ENCODE measurements around the gene HILPDA. TPM values are rescaled to one million over a fixed set of nuclear protein-coding genes. Genes with fewer than 3 reads are reported as not detected.

HILPDA gene
- total RNA-seq, 2 donors from 2014 or later: 3.8 to 9.1 TPM

DNA sequence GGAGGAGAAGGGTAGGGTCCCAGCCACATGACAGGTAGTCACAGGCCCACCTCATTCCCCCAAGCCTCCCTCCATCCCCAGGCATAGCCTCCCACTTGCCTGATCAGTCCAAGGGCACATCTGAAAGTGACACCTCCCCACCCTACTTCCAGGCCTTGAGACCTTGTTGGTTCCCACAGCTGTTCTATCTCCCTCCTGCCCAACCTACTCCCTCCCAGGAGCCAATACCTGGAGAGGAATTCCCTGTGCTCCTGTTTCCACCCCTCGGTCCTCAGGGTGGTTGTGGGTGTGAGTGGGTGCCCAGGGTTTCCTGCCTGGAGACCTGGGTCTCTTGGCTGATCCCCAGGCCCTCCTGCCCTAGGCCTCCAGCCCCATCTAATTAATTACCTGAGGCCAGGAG lies 34.3 kb upstream of the HILPDA start:
- H3K4me1 Mint-ChIP-seq (ENCODE audit: low read depth in 2 of 2): peaks cover 29% of the 10 kb centered on the region in 2 donors

DNA sequence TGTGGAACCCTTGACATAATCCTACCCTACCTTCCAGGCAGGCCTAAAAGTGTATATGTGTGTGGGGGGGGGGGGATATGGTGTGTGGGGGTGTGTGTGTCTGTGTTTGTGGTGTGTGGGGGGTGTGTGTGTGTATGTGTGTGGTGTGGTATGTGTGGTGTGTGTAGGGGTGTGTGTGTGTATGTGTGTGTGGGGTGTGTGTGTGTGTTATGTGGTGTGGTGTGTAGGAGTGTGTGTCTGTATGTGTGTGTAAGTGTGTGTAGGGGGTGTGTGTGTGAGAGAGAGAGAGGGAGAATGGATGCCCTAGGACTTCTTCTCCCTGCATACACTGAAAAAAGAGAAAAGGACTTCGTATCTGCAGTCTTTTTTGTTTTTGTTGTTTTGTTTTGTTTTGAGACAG lies 33.6 kb upstream of the HILPDA start:
- Mint-ChIP-seq H3K4me3 (peak overlapping the region; percentile 37), H3K27me3 (no peaks in the 10 kb centered on the region), H3K9me3 (no peaks in the 10 kb centered on the region), H3K27ac (peak overlapping the region in 1 of 2 donors; percentile 25), H3K4me1 (ENCODE audit: low read depth in 2 of 2) (peaks cover 29% of the 10 kb centered on the region in 2 donors), H3K36me3 (no peaks in the 10 kb centered on the region)
- no peak for DNase-seq (ENCODE audit: low spot score)
- no peak for ATAC-seq

More for the DNA sequence above, 34.3 kb upstream of the HILPDA start:
- Mint-ChIP-seq H3K36me3 (no peaks in the 10 kb centered on the region), H3K9me3 (no peaks in the 10 kb centered on the region), H3K27ac (no peak overlapping the region), H3K27me3 (no peaks in the 10 kb centered on the region), H3K4me3 (no peak overlapping the region)
- ATAC-seq (peak in 1 of 2 donors; percentile 25), DNase-seq (ENCODE audit: low spot score) (no peak)

GRCh38 chr7:128422842-128423241 lies 32.8 kb upstream of the HILPDA start:
- H3K4me3 Mint-ChIP-seq: peak overlapping the region; percentile 37
- H3K36me3 Mint-ChIP-seq: no peaks in the 10 kb centered on the region
- H3K27me3 Mint-ChIP-seq: peaks cover under 1 to 2% of the 10 kb centered on the region in 2 donors
- H3K4me1 Mint-ChIP-seq (ENCODE audit: low read depth in 2 of 2): peaks cover 29% of the 10 kb centered on the region in 2 donors
- ATAC-seq: peak; percentile 85
- DNase-seq (ENCODE audit: low spot score): no peak
- H3K27ac Mint-ChIP-seq: peak overlapping the region in 1 of 2 donors; percentile 25
- H3K9me3 Mint-ChIP-seq: no peaks in the 10 kb centered on the region

GRCh38 chr7:128424686-128425275 lies 30.9 kb upstream of the HILPDA start:
- H3K4me1 Mint-ChIP-seq (ENCODE audit: low read depth in 2 of 2): peaks cover 22 to 24% of the 10 kb centered on the region in 2 donors
- peaks cover 13 to 15% of the 10 kb centered on the region in 2 donors for H3K27me3 Mint-ChIP-seq
- ATAC-seq (no peak), DNase-seq (ENCODE audit: low spot score) (no peak)
- H3K9me3 Mint-ChIP-seq: no peaks in the 10 kb centered on the region
- H3K4me3 Mint-ChIP-seq: no peak overlapping the region
- no peaks in the 10 kb centered on the region for H3K36me3 Mint-ChIP-seq
- no peak overlapping the region for H3K27ac Mint-ChIP-seq

- Mint-ChIP-seq H3K4me1 (ENCODE audit: low read depth in 2 of 2) (peaks cover 21% of the 10 kb centered on the region in 2 donors), H3K4me3 (no peak overlapping the region), H3K9me3 (no peaks in the 10 kb centered on the region), H3K27ac (no peak overlapping the region), H3K36me3 (no peaks in the 10 kb centered on the region), H3K27me3 (peaks cover 17 to 19% of the 10 kb centered on the region in 2 donors)
- ATAC-seq (peak; percentile 56 to 66), DNase-seq (ENCODE audit: low spot score) (no peak)
Observed at GRCh38 chr7:128425850-128426249, 29.8 kb upstream of the HILPDA start.

DNA sequence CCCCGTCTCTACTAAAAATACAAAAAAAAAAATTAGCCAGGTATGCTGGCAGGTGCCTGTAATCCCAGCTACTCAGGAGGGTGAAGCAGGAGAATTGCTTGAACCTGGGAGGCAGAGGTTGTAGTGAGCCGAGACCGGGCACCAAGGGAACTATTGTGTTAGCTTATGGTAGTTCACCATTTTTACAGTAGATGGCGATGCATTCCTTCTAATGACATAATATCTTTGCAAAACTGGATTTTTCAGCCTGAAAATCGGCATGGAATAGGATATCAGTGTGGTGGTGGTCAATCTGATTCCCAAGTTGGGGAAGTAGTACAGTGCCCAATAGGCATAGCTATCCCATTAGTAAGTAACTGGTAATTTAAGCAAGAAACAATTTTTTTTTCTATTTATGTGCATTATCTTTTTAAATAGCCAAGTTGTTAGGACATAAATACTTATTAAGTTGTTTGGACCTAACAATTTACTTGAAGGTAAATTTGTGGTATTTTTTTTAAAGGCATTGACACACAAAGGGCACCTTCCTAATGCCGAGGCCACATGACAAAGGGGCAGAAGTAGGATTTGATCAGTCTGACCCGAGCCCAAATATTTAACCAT lies 28.3 kb upstream of the HILPDA start:
- Mint-ChIP-seq H3K9me3 (no peaks in the 10 kb centered on the region), H3K4me3 (no peak overlapping the region), H3K27ac (no peak overlapping the region), H3K36me3 (no peaks in the 10 kb centered on the region), H3K27me3 (peaks cover 17 to 19% of the 10 kb centered on the region in 2 donors), H3K4me1 (ENCODE audit: low read depth in 2 of 2) (peaks cover 13 to 15% of the 10 kb centered on the region in 2 donors)
- ATAC-seq: no peak
- DNase-seq (ENCODE audit: low spot score): no peak

DNA sequence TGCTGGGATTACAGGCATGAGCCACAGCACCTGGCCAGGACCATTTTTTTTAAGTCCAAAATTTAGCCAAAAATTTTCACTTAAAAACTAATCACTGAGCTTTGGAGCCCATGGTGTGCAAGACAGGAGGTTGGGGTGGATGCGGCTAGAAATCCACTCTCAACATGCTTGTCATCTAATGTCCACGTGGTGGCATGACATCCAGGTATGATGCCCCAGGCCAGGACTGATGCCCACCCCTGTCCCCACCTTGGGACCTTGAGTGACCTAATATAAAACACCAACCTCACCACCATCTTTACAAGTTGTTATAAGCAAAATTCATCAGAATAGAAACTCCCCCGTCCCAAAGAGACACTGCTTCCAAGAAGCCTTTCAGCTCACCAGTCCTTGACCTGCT lies 25.5 kb upstream of the HILPDA start:
- no peak for ATAC-seq
- Mint-ChIP-seq H3K36me3 (no peaks in the 10 kb centered on the region), H3K27ac (no peak overlapping the region), H3K4me1 (ENCODE audit: low read depth in 2 of 2) (no peaks in the 10 kb centered on the region), H3K9me3 (no peaks in the 10 kb centered on the region), H3K4me3 (no peak overlapping the region), H3K27me3 (peaks cover 27 to 31% of the 10 kb centered on the region in 2 donors)
- DNase-seq (ENCODE audit: low spot score): no peak

- DNase-seq (ENCODE audit: low spot score) (no peak), ATAC-seq (peak in 1 of 2 donors; percentile 31)
- no peaks in the 10 kb centered on the region for H3K9me3 Mint-ChIP-seq
- H3K27ac Mint-ChIP-seq: no peak overlapping the region
- H3K27me3 Mint-ChIP-seq: peaks cover 31% of the 10 kb centered on the region in 2 donors
- H3K36me3 Mint-ChIP-seq: no peaks in the 10 kb centered on the region
- no peak overlapping the region for H3K4me3 Mint-ChIP-seq
- no peaks in the 10 kb centered on the region for H3K4me1 Mint-ChIP-seq (ENCODE audit: low read depth in 2 of 2)
Observed at GRCh38 chr7:128431221-128431620, 24.5 kb upstream of the HILPDA start.

- Mint-ChIP-seq H3K9me3 (no peaks in the 10 kb centered on the region), H3K27ac (no peak overlapping the region), H3K4me1 (ENCODE audit: low read depth in 2 of 2) (no peaks in the 10 kb centered on the region), H3K36me3 (no peaks in the 10 kb centered on the region), H3K4me3 (no peak overlapping the region), H3K27me3 (peaks cover 31% of the 10 kb centered on the region in 2 donors)
- DNase-seq (ENCODE audit: low spot score) (no peak), ATAC-seq (no peak)
Observed at GRCh38 chr7:128431754-128432153, 23.9 kb upstream of the HILPDA start.

- Mint-ChIP-seq H3K4me1 (ENCODE audit: low read depth in 2 of 2) (no peaks in the 10 kb centered on the region), H3K4me3 (no peak overlapping the region), H3K9me3 (no peaks in the 10 kb centered on the region), H3K36me3 (no peaks in the 10 kb centered on the region), H3K27ac (no peak overlapping the region), H3K27me3 (peaks cover 21 to 22% of the 10 kb centered on the region in 2 donors)
- DNase-seq (ENCODE audit: low spot score) (no peak), ATAC-seq (no peak)
Observed at GRCh38 chr7:128434413-128435326, 21.0 kb upstream of the HILPDA start.

DNA sequence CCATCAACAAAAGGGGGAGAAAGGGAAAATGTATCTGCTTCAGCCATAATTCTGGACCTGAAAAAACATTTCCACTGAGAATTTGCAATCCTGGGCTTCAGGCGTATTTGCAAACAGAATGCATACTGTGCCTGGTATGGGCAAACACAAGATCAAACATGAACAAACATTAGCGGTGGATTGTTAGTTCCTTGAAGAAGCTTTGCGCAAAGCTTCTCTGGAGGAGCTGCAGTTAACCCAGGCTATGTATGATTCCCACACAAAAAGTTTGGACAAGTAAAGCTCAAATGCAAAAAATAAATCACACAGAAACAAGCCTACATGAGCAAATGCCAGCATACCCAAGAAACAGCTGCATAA lies 20.4 kb upstream of the HILPDA start:
- Mint-ChIP-seq H3K27me3 (peaks cover 18 to 19% of the 10 kb centered on the region in 2 donors), H3K4me1 (ENCODE audit: low read depth in 2 of 2) (no peaks in the 10 kb centered on the region), H3K9me3 (no peaks in the 10 kb centered on the region), H3K4me3 (no peak overlapping the region), H3K36me3 (no peaks in the 10 kb centered on the region), H3K27ac (no peak overlapping the region)
- DNase-seq (ENCODE audit: low spot score) (no peak), ATAC-seq (no peak)

GRCh38 chr7:128437426-128438332 lies 18.0 kb upstream of the HILPDA start:
- DNase-seq (ENCODE audit: low spot score) (no peak), ATAC-seq (no peak)
- no peak overlapping the region for H3K4me3 Mint-ChIP-seq
- no peaks in the 10 kb centered on the region for H3K9me3 Mint-ChIP-seq
- H3K27ac Mint-ChIP-seq: no peak overlapping the region
- no peaks in the 10 kb centered on the region for H3K4me1 Mint-ChIP-seq (ENCODE audit: low read depth in 2 of 2)
- H3K36me3 Mint-ChIP-seq: no peaks in the 10 kb centered on the region
- peaks cover 15 to 18% of the 10 kb centered on the region in 2 donors for H3K27me3 Mint-ChIP-seq

- H3K36me3 Mint-ChIP-seq: no peaks in the 10 kb centered on the region
- no peaks in the 10 kb centered on the region for H3K9me3 Mint-ChIP-seq
- no peaks in the 10 kb centered on the region for H3K4me1 Mint-ChIP-seq (ENCODE audit: low read depth in 2 of 2)
- no peak for ATAC-seq
- H3K27ac Mint-ChIP-seq: no peak overlapping the region
- no peak overlapping the region for H3K4me3 Mint-ChIP-seq
- no peak for DNase-seq (ENCODE audit: low spot score)
- H3K27me3 Mint-ChIP-seq: peaks cover 3 to 11% of the 10 kb centered on the region in 2 donors
Observed at GRCh38 chr7:128442356-128442755, 13.3 kb upstream of the HILPDA start.
